Measurements from ENCODE around the gene MKLN1. TPM values are rescaled to one million over a fixed set of nuclear protein-coding genes. Genes with fewer than 3 reads are reported as not detected.

The MKLN1 gene
- total RNA-seq, 4 donors from 2014 or later = 93.1 to 175 (median 102) TPM

GRCh38 chr7:131384286-131384635 lies 56.6 kb downstream of the MKLN1 start:
- WGBS, 2 donors = 90 to 96% methylated on average over 2 of the region's 2 CpGs
- no peak overlapping the region for H3K4me3 ChIP-seq (replicated peaks in 1 of 3)
- no peaks in the 10 kb centered on the region for H3K36me3 ChIP-seq
- no peaks in the 10 kb centered on the region for H3K4me1 ChIP-seq
- no peak overlapping the region for H3K27ac ChIP-seq
- TF ChIP-seq CTCF (IDR thresholded peaks at IDR 0.05) (no peak), POLR2A (IDR thresholded peaks at IDR 0.05) (no peak)
- H3K9me3 ChIP-seq = no peaks in the 10 kb centered on the region
- H3K27me3 ChIP-seq = no peaks in the 10 kb centered on the region
- no peak for DNase-seq
- intact Hi-C loops (cut with DNase I) = no loop called here

- Histone ChIP-seq H3K36me3 (no peaks in the 10 kb centered on the region), H3K4me1 (no peaks in the 10 kb centered on the region), H3K27me3 (no peaks in the 10 kb centered on the region), H3K4me3 (replicated peaks in 1 of 3) (no peak overlapping the region), H3K27ac (no peak overlapping the region), H3K9me3 (no peaks in the 10 kb centered on the region)
- WGBS, 2 donors = 86 to 88% methylated on average over 8 of the region's 8 CpGs
- intact Hi-C loops (cut with DNase I) = no loop called here
- no peak for DNase-seq
- TF ChIP-seq POLR2A (IDR thresholded peaks at IDR 0.05) (no peak), CTCF (IDR thresholded peaks at IDR 0.05) (no peak)
Measured at GRCh38 chr7:131385039-131385605, 57.4 kb downstream of the MKLN1 start.

GRCh38 chr7:131388126-131388525 lies 60.5 kb downstream of the MKLN1 start:
- no peak overlapping the region for H3K4me3 ChIP-seq (replicated peaks in 1 of 3)
- no peaks in the 10 kb centered on the region for H3K36me3 ChIP-seq
- DNase-seq = no peak
- no peaks in the 10 kb centered on the region for H3K4me1 ChIP-seq
- TF ChIP-seq CTCF (IDR thresholded peaks at IDR 0.05) (no peak), POLR2A (IDR thresholded peaks at IDR 0.05) (no peak)
- WGBS, 2 donors = 98 to 100% methylated on average over 1 of the region's 1 CpG
- H3K9me3 ChIP-seq = no peaks in the 10 kb centered on the region
- intact Hi-C loops (cut with DNase I) = no loop called here
- H3K27ac ChIP-seq = no peak overlapping the region
- H3K27me3 ChIP-seq = no peaks in the 10 kb centered on the region

GRCh38 chr7:131390275-131390674 lies 62.6 kb downstream of the MKLN1 start:
- Histone ChIP-seq H3K4me1 (no peaks in the 10 kb centered on the region), H3K36me3 (no peaks in the 10 kb centered on the region), H3K4me3 (replicated peaks in 1 of 3) (no peak overlapping the region), H3K9me3 (no peaks in the 10 kb centered on the region), H3K27me3 (no peaks in the 10 kb centered on the region), H3K27ac (no peak overlapping the region)
- intact Hi-C loops (cut with DNase I) = no loop called here
- DNase-seq = no peak
- TF ChIP-seq POLR2A (IDR thresholded peaks at IDR 0.05) (no peak), CTCF (IDR thresholded peaks at IDR 0.05) (no peak)
- WGBS, 2 donors = 97% methylated on average over 1 of the region's 1 CpG

GRCh38 chr7:131391145-131391544 lies 63.5 kb downstream of the MKLN1 start:
- intact Hi-C loops (cut with DNase I) = no loop called here
- H3K36me3 ChIP-seq = no peaks in the 10 kb centered on the region
- H3K27ac ChIP-seq = no peak overlapping the region
- H3K27me3 ChIP-seq = no peaks in the 10 kb centered on the region
- H3K4me3 ChIP-seq (replicated peaks in 1 of 3) = no peak overlapping the region
- no peaks in the 10 kb centered on the region for H3K4me1 ChIP-seq
- DNase-seq = no peak
- H3K9me3 ChIP-seq = no peaks in the 10 kb centered on the region
- 93 to 96% methylated on average over 2 of the region's 2 CpGs for WGBS, 2 donors
- TF ChIP-seq CTCF (IDR thresholded peaks at IDR 0.05) (no peak), POLR2A (IDR thresholded peaks at IDR 0.05) (no peak)

Data from thyroid gland (tissue), 4 donors.